ENCODE data around the gene OTUD7B.

Gene OTUD7B

GRCh38 chr1:149915429-149916192, 94.9 kb downstream of the OTUD7B start:
- DNase-seq: no peak

- DNase-seq: no peak
These were observed 96.0 kb downstream of the OTUD7B start for GRCh38 chr1:149914545-149914944.

GRCh38 chr1:149906570-149907075, 103.9 kb downstream of the OTUD7B start:
- DNase-seq: no peak

GRCh38 chr1:149903836-149904491, 106.6 kb downstream of the OTUD7B start:
- no peak for DNase-seq

GRCh38 chr1:149899460-149900284, 110.9 kb downstream of the OTUD7B start, which contains the start of gene BOLA1:
BOLA1 (plus strand) TSS chr1:149899568; CDS start chr1:149900060, 492 bp downstream.
- peak; percentile 93 to 98 for DNase-seq

GRCh38 chr1:149896575-149896974, 114.0 kb downstream of the OTUD7B start:
- DNase-seq: no peak

- DNase-seq: no peak
These were observed 121.6 kb downstream of the OTUD7B start for GRCh38 chr1:149888999-149889289.

GRCh38 chr1:149888247-149888998, 122.1 kb downstream of the OTUD7B start:
- peak; percentile 98 to 99 for DNase-seq

All from NCI-H526 (cell line).